ENCODE results near the gene JAM2. TPM values are rescaled to one million over a fixed set of nuclear protein-coding genes. Genes with fewer than 3 reads are reported as not detected.

The JAM2 gene
- total and polyA plus RNA-seq, 2 of the 4 experiments (the other 2 are of a cell fraction) = 0.72 to 2.1 TPM

- Histone ChIP-seq H3K23ac (ENCODE audit: low read depth, low read length) (no peak overlapping the region), H2BK20ac (ENCODE audit: low read depth, low read length) (no peak overlapping the region), H3K4me3 (ENCODE audit: insufficient read depth, low read depth, low read length) (no peak overlapping the region), H3K9ac (ENCODE audit: low read depth, low read length) (no peak overlapping the region), H2AFZ (replicated peaks; ENCODE audit: low read length, poor library complexity) (no peak overlapping the region), H3K27me3 (ENCODE audit: control insufficient read depth, insufficient read depth, low read length) (no peaks in the 10 kb centered on the region), H2BK15ac (ENCODE audit: low read depth, low read length) (no peak overlapping the region), H4K5ac (ENCODE audit: low read depth, low read length) (no peak overlapping the region), H4K91ac (ENCODE audit: insufficient read depth, low read depth, low read length) (no peak overlapping the region), H3K4me2 (ENCODE audit: low read depth, low read length) (no peak overlapping the region), H3K9me1 (ENCODE audit: insufficient read depth, low read length) (no peaks in the 10 kb centered on the region), H2AK9ac (replicated peaks; ENCODE audit: low read depth, low read length, poor library complexity) (no peak overlapping the region), H3K4me1 (ENCODE audit: control insufficient read depth, insufficient read depth, low read length) (no peaks in the 10 kb centered on the region), H3K36me3 (ENCODE audit: control insufficient read depth, insufficient read depth, low read length) (no peaks in the 10 kb centered on the region), H3K14ac (replicated peaks; ENCODE audit: low read depth, low read length) (no peak overlapping the region), H3K27ac (ENCODE audit: insufficient read depth, low read length) (no peak overlapping the region), H3K79me1 (ENCODE audit: low read depth in 1 of 2, low read length in 2 of 2) (no peaks in the 10 kb centered on the region), H3K4ac (ENCODE audit: low read depth, low read length) (no peak overlapping the region), H2AK5ac (ENCODE audit: low read depth, low read length) (no peak overlapping the region), H4K8ac (ENCODE audit: low read depth in 2 of 2, low read length in 2 of 2) (no peak overlapping the region), H2BK5ac (ENCODE audit: low read depth, low read length, poor library complexity, severe bottlenecking) (no peak overlapping the region), H4K20me1 (ENCODE audit: insufficient read depth, low read length) (no peaks in the 10 kb centered on the region), H2BK120ac (ENCODE audit: low read depth, low read length) (no peak overlapping the region), H3K56ac (ENCODE audit: extremely low read depth, insufficient read depth, low read length) (no peak overlapping the region), H3K18ac (ENCODE audit: low read depth, low read length) (no peak overlapping the region), H3K9me3 (ENCODE audit: control insufficient read depth, insufficient read depth, low read length) (no peaks in the 10 kb centered on the region)
- intact Hi-C loops (cut with micrococcal nuclease) = no loop called here
- dilution Hi-C loops (cut with HindIII; ENCODE audit: low sequenced_read_pairs, unreplicated experiment) = no loop called here
- no TSS peak for BruUV-seq (replicated peaks)
- WGBS, 2 experiments (ENCODE audit: extremely low coverage in 2 of 2, insufficient read length in 1 of 2) = no CpG with 5 or more reads among the region's 1 CpG
- no peak for TF ChIP-seq BHLHE40 (IDR thresholded peaks at IDR 0.05; ENCODE audit: low read depth, low read length)
- TF ChIP-seq ELK1 (IDR thresholded peaks at IDR 0.05; ENCODE audit: borderline replicate concordance, low read depth, low read length) = no peak
- no peak for TF ChIP-seq MAZ (IDR thresholded peaks at IDR 0.05; ENCODE audit: borderline replicate concordance, low read depth, low read length)
- no peak for TF ChIP-seq NFE2L2 (IDR thresholded peaks at IDR 0.05; ENCODE audit: low read depth, low read length)
- TF ChIP-seq MAFK (IDR thresholded peaks at IDR 0.05; ENCODE audit: low read depth, low read length) = no peak
- no peak for TF ChIP-seq RAD21 (IDR thresholded peaks at IDR 0.05; ENCODE audit: low read length)
- no peak for TF ChIP-seq CEBPB (IDR thresholded peaks at IDR 0.05; ENCODE audit: low read depth, low read length)
- TF ChIP-seq, protein P1, sequence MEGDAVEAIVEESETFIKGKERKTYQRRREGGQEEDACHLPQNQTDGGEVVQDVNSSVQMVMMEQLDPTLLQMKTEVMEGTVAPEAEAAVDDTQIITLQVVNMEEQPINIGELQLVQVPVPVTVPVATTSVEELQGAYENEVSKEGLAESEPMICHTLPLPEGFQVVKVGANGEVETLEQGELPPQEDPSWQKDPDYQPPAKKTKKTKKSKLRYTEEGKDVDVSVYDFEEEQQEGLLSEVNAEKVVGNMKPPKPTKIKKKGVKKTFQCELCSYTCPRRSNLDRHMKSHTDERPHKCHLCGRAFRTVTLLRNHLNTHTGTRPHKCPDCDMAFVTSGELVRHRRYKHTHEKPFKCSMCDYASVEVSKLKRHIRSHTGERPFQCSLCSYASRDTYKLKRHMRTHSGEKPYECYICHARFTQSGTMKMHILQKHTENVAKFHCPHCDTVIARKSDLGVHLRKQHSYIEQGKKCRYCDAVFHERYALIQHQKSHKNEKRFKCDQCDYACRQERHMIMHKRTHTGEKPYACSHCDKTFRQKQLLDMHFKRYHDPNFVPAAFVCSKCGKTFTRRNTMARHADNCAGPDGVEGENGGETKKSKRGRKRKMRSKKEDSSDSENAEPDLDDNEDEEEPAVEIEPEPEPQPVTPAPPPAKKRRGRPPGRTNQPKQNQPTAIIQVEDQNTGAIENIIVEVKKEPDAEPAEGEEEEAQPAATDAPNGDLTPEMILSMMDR (conservative IDR thresholded peaks at IDR 0.05; ENCODE audit: low read depth, low read length) = no peak
- no peak for TF ChIP-seq RCOR1 (IDR thresholded peaks at IDR 0.05; ENCODE audit: insufficient replicate concordance, low read length)
- no peak for TF ChIP-seq RFX5 (IDR thresholded peaks at IDR 0.05; ENCODE audit: low read depth, low read length)
- no peak for TF ChIP-seq POLR2A (IDR thresholded peaks at IDR 0.05; ENCODE audit: low read depth, low read length)
- no peak for TF ChIP-seq SMC3 (IDR thresholded peaks at IDR 0.05; ENCODE audit: low read depth, low read length)
- TF ChIP-seq FOS (IDR thresholded peaks at IDR 0.05; ENCODE audit: low read depth, low read length) = no peak
- no peak for TF ChIP-seq USF2 (IDR thresholded peaks at IDR 0.05; ENCODE audit: low read depth, low read length)
- TF ChIP-seq CHD1 (IDR thresholded peaks at IDR 0.05; ENCODE audit: low read depth, low read length) = no peak
- TF ChIP-seq MXI1 (IDR thresholded peaks at IDR 0.05; ENCODE audit: borderline replicate concordance, low read depth, low read length) = no peak
- ATAC-seq (ENCODE audit: low read depth) (no peak), DNase-seq (no peak)
- in situ Hi-C loops (cut with MboI; ENCODE audit: low sequenced_read_pairs) = no loop called here
- CTCF ChIA-PET = interaction anchor here (0.7 kb wide), 1 partner anchor 1512 kb away, joined by 4 read pairs; no protein-coding TSS in a partner anchor
- POLR2A ChIA-PET (ENCODE audit: unreplicated experiment) = no interaction called here
Observed at GRCh38 chr21:25658427-25659035, 19.5 kb downstream of the JAM2 start.
